Testis (tissue), 3 donors: ENCODE results near the gene KLK11. TPM values are rescaled to one million over a fixed set of nuclear protein-coding genes. Genes with fewer than 3 reads are reported as not detected.

Experiments used
- DNase-seq: peaks from one replicate; pipeline ENCODE4 v3.0.0-alpha.2; 2019
- H3K27ac ChIP-seq, 2 donors: fragments of 200-600 bp; sonication (generic); one replicate each; pipeline ENCODE4 v1.5.1; 2019
- H3K27me3 ChIP-seq: fragments of 200-600 bp; sonication (generic); one replicate; pipeline ENCODE4 v1.5.1; 2019
- H3K36me3 ChIP-seq: fragments of 200-600 bp; sonication (generic); one replicate; pipeline ENCODE4 v1.5.1; 2017; ENCODE audit warnings: low read depth; ENCODE audit errors: missing control alignments
- H3K4me1 ChIP-seq: fragments of 200-600 bp; sonication (generic); one replicate; pipeline ENCODE4 v1.5.1; 2019
- H3K4me3 ChIP-seq, 2 donors: fragments of 200-600 bp; sonication (generic); one replicate each; pipeline ENCODE4 v1.5.1; 2017 to 2019
- H3K9me3 ChIP-seq: fragments of 200-600 bp; sonication (generic); one replicate; pipeline ENCODE4 v1.5.1; 2017
- POLR2A ChIP-seq: fragments of 450-650 bp; IDR thresholded peaks from one replicate; pipeline ENCODE4 v1.6.1; 2017; ENCODE audit warnings: antibody characterized with exemption, mild to moderate bottlenecking, moderate library complexity
- WGBS, 2 donors: methylation state at CpG; one replicate each; pipeline ENCODE4 v1.1.5; 2018; 5-methylcytosine and 5-hydroxymethylcytosine counted together
- intact Hi-C: fragments of 100-400 bp; cut with DNase I; formaldehyde crosslinking; loops from one replicate; pipeline ENCODE4 v1.15.1; 2023; ENCODE audit warnings: low total_unique reads
- polyA plus RNA-seq: library from polyadenylated mRNA; stranded (reverse); fragments of 350-450 nt; fragmentation: Illumina TruSeq; extraction: RNeasy Lipid Tissue Mini Kit (QIAGEN cat#74804); gene quantifications from one replicate; pipeline ENCODE4 v1.2.3, GENCODE V29; 2014; ENCODE audit warnings: low read depth, low replicate concordance; ENCODE audit not compliant: insufficient read depth
- total RNA-seq, 2 donors: library from RNA; depleted of rRNA; stranded (reverse); fragments of >200 nt; gene quantifications; one replicate each; pipeline ENCODE4 v1.2.3, GENCODE V29; 2016
- TF ChIP-seq, protein P1 (sequence below), 3 experiments: fragments of 450-650 bp in 2 of 3; fragments of 200-600 bp in 1 of 3; sonication (generic) in 1 of 3; IDR thresholded peaks; one replicate each; pipeline ENCODE4 v1.5.1; 2016 to 2019; ENCODE audit warnings: antibody characterized with exemption in 3 of 3, mild to moderate bottlenecking in 2 of 3, moderate library complexity in 1 of 3

KLK11 gene
- total and polyA plus RNA-seq, 3 donors from 2014 or later, result 16.8 to 46.3 (median 41.1) TPM

- Histone ChIP-seq H3K4me3 (no peak overlapping the region), H3K36me3 (no peaks in the 10 kb centered on the region), H3K27ac (no peak overlapping the region), H3K9me3 (no peaks in the 10 kb centered on the region), H3K4me1 (no peaks in the 10 kb centered on the region), H3K27me3 (no peaks in the 10 kb centered on the region)
- WGBS, 2 donors, result 81 to 84% methylated on average over 11 of the region's 11 CpGs
- TF ChIP-seq, protein P1, sequence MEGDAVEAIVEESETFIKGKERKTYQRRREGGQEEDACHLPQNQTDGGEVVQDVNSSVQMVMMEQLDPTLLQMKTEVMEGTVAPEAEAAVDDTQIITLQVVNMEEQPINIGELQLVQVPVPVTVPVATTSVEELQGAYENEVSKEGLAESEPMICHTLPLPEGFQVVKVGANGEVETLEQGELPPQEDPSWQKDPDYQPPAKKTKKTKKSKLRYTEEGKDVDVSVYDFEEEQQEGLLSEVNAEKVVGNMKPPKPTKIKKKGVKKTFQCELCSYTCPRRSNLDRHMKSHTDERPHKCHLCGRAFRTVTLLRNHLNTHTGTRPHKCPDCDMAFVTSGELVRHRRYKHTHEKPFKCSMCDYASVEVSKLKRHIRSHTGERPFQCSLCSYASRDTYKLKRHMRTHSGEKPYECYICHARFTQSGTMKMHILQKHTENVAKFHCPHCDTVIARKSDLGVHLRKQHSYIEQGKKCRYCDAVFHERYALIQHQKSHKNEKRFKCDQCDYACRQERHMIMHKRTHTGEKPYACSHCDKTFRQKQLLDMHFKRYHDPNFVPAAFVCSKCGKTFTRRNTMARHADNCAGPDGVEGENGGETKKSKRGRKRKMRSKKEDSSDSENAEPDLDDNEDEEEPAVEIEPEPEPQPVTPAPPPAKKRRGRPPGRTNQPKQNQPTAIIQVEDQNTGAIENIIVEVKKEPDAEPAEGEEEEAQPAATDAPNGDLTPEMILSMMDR (IDR thresholded peaks at IDR 0.05), result no peak
- intact Hi-C loops, result no loop called here
- DNase-seq, result no peak
Observed at GRCh38 chr19:51044327-51044726, 17.9 kb upstream of the KLK11 start.

- H3K9me3 ChIP-seq, result no peaks in the 10 kb centered on the region
- H3K4me1 ChIP-seq, result no peaks in the 10 kb centered on the region
- H3K27me3 ChIP-seq, result no peaks in the 10 kb centered on the region
- no peak overlapping the region for H3K4me3 ChIP-seq
- 86 to 91% methylated on average over 9 of the region's 9 CpGs for WGBS, 2 donors
- no peaks in the 10 kb centered on the region for H3K36me3 ChIP-seq
- no peak for TF ChIP-seq POLR2A
- TF ChIP-seq, protein P1 (IDR thresholded peaks at IDR 0.05), result no peak
- intact Hi-C loops, result no loop called here
- H3K27ac ChIP-seq, result no peak overlapping the region
- DNase-seq, result no peak
Observed at GRCh38 chr19:51043497-51043896, 17.1 kb upstream of the KLK11 start.

- no peak overlapping the region for H3K4me3 ChIP-seq
- no peaks in the 10 kb centered on the region for H3K36me3 ChIP-seq
- no peaks in the 10 kb centered on the region for H3K9me3 ChIP-seq
- no peak overlapping the region for H3K27ac ChIP-seq
- 93% methylated on average over 6 of the region's 6 CpGs for WGBS, 2 donors
- H3K27me3 ChIP-seq, result no peaks in the 10 kb centered on the region
- TF ChIP-seq, protein P1 (IDR thresholded peaks at IDR 0.05), result no peak
- no peak for TF ChIP-seq POLR2A
- intact Hi-C loops, result no loop called here
- no peak for DNase-seq
- no peaks in the 10 kb centered on the region for H3K4me1 ChIP-seq
Observed at GRCh38 chr19:51040151-51040550, 13.7 kb upstream of the KLK11 start.

DNA sequence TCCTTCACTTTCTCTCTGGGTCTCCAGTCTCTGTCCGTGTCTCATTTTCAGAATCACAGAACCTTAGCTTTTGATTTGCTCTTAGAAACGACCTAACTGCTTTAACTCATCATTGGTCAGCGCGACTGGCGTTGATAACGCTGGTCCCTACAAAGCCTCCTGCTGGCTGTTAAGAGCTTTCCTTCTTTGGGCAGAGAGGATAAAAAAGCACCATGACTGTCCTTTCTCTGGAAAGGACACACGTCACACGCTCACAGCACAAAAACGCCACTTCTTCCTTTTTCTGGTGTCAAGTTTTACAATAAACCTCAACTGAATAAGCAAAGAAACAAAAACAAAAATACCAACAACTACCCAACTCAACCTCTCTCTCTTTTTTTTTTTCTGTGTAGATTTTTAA lies 10.1 kb upstream of the KLK11 start:
- Histone ChIP-seq H3K9me3 (no peaks in the 10 kb centered on the region), H3K27me3 (no peaks in the 10 kb centered on the region)
- TF ChIP-seq, protein P1 (IDR thresholded peaks at IDR 0.05), result no peak
- TF ChIP-seq POLR2A, result no peak

GRCh38 chr19:51034704-51035103 lies 8.3 kb upstream of the KLK11 start, which contains the start of gene KLK12:
KLK12 (minus strand) TSS chr19:51035002; CDS start chr19:51034621, 381 bp downstream.
- H3K36me3 ChIP-seq, result no peaks in the 10 kb centered on the region
- H3K27me3 ChIP-seq, result no peaks in the 10 kb centered on the region
- intact Hi-C loops, result no loop called here
- no peak for DNase-seq
- H3K4me1 ChIP-seq, result no peaks in the 10 kb centered on the region
- H3K27ac ChIP-seq, result no peak within 1 kb of the TSS
- WGBS, 2 donors, result 63% methylated on average over 11 of the region's 11 CpGs
- TF ChIP-seq POLR2A, result no peak
- TF ChIP-seq, protein P1 (IDR thresholded peaks at IDR 0.05), result no peak
- H3K4me3 ChIP-seq, result no peak within 1 kb of the TSS
- H3K9me3 ChIP-seq, result no peaks in the 10 kb centered on the region

More for the DNA sequence above, 10.1 kb upstream of the KLK11 start:
- no peak overlapping the region for H3K4me3 ChIP-seq
- no peaks in the 10 kb centered on the region for H3K36me3 ChIP-seq
- WGBS, 2 donors, result 63 to 64% methylated on average over 9 of the region's 9 CpGs
- intact Hi-C loops, result no loop called here
- DNase-seq, result no peak
- no peaks in the 10 kb centered on the region for H3K4me1 ChIP-seq
- H3K27ac ChIP-seq, result no peak overlapping the region
